ENCODE data around the gene SPOCK1. TPM values are rescaled to one million over a fixed set of nuclear protein-coding genes. Genes with fewer than 3 reads are reported as not detected.

SPOCK1 gene
- total and polyA plus RNA-seq, 8 donors, result 0.46 to 15.6 (median 9.2) TPM

DNA sequence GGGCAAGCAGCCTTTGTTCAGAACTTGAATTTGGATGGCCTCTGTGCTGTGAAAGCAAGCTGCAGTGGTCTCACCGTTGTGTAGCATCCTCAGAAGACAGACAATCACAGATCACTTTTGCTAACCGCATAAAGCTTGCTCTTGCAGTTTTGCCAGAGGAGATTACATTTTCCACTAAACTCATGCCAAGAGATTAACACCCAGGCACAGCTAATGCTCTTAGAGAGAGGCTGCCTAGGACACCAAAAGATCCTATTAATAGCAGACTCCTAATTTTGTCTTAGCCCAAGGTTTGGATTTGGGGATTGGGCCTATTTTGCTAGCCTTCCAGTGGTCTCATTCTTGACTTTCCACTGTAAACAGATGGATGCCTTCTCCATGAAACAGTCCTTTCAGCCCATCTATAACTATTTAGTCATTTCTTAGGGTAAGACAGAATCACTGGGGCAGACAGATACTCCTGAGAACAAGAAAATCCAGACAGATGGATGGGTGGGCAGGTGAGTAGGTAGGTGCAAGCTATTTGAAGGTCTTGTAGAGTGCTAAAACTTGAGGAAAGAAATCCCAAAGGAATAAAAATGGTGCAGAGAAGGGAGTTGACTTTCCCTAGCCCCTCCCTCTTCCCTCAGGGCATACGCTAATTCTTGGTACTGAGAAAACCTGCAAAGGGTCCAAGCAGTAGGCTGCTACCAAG is 506.2 kb downstream of the SPOCK1 start:
- 37 to 72% (median 54%) methylated on average over 3 of the region's 3 CpGs for WGBS, 5 donors
- TF ChIP-seq POLR2A (IDR thresholded peaks at IDR 0.05) (no peak), POLR2AphosphoS5 (IDR thresholded peaks at IDR 0.05) (no peak), EP300 (IDR thresholded peaks at IDR 0.05) (no peak)
- TF ChIP-seq, protein P1, sequence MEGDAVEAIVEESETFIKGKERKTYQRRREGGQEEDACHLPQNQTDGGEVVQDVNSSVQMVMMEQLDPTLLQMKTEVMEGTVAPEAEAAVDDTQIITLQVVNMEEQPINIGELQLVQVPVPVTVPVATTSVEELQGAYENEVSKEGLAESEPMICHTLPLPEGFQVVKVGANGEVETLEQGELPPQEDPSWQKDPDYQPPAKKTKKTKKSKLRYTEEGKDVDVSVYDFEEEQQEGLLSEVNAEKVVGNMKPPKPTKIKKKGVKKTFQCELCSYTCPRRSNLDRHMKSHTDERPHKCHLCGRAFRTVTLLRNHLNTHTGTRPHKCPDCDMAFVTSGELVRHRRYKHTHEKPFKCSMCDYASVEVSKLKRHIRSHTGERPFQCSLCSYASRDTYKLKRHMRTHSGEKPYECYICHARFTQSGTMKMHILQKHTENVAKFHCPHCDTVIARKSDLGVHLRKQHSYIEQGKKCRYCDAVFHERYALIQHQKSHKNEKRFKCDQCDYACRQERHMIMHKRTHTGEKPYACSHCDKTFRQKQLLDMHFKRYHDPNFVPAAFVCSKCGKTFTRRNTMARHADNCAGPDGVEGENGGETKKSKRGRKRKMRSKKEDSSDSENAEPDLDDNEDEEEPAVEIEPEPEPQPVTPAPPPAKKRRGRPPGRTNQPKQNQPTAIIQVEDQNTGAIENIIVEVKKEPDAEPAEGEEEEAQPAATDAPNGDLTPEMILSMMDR (IDR thresholded peaks at IDR 0.05), result no peak

DNA sequence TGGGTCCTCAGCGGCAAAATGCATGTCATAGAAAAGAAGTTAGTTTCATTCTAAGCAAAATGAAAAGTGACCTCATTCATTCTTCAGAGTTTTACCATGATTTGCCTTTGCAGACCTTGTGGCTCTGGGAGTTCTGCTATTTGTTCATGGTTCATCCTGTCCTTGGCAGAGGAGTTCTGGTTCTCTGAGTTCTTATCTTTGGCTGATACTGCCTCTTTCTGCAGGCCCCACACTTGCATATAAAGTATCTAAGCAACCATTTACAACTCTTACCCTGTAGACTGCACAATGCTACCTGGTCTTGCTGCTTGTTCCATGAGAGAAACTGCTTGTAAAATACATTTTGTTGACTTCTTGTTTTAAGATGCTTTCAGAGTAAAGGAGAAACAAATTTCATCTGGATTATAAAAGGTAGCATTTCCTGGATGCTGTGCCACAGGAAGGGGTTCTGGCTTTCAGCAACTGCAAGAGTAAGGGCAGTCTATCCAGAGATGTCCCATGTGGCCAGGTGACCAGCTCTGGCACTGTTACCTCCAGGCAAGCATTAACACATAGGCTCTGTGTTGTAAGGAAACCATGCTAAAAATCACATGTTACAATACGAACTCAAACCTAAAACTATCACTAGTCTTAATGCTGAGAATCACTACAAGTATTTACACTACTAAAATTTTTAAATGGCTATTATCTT is 513.2 kb downstream of the SPOCK1 start:
- no peaks in the 10 kb centered on the region for H3K27me3 ChIP-seq
- no peak for DNase-seq
- H3K27ac ChIP-seq, result no peak overlapping the region
- H3K4me1 ChIP-seq, result no peaks in the 10 kb centered on the region
- no peak for TF ChIP-seq POLR2AphosphoS5 (IDR thresholded peaks at IDR 0.05)
- TF ChIP-seq, protein P1 (IDR thresholded peaks at IDR 0.05), result no peak
- TF ChIP-seq EP300 (IDR thresholded peaks at IDR 0.05), result no peak
- no peak for TF ChIP-seq POLR2A (IDR thresholded peaks at IDR 0.05)
- H3K9me3 ChIP-seq, result no peaks in the 10 kb centered on the region
- no peaks in the 10 kb centered on the region for H3K36me3 ChIP-seq
- no peak overlapping the region for H3K4me3 ChIP-seq
- 84 to 87% (median 86%) methylated on average over 2 of the region's 2 CpGs for WGBS, 5 donors
- intact Hi-C loops (cut with DNase I; ENCODE audit: low total_unique reads), result no loop called here

More for the DNA sequence above, 506.2 kb downstream of the SPOCK1 start:
- Histone ChIP-seq H3K9me3 (no peaks in the 10 kb centered on the region), H3K36me3 (no peaks in the 10 kb centered on the region), H3K4me1 (no peaks in the 10 kb centered on the region), H3K27me3 (no peaks in the 10 kb centered on the region), H3K27ac (no peak overlapping the region), H3K4me3 (no peak overlapping the region)
- DNase-seq, result no peak
- intact Hi-C loops (cut with DNase I; ENCODE audit: low total_unique reads), result no loop called here

DNA sequence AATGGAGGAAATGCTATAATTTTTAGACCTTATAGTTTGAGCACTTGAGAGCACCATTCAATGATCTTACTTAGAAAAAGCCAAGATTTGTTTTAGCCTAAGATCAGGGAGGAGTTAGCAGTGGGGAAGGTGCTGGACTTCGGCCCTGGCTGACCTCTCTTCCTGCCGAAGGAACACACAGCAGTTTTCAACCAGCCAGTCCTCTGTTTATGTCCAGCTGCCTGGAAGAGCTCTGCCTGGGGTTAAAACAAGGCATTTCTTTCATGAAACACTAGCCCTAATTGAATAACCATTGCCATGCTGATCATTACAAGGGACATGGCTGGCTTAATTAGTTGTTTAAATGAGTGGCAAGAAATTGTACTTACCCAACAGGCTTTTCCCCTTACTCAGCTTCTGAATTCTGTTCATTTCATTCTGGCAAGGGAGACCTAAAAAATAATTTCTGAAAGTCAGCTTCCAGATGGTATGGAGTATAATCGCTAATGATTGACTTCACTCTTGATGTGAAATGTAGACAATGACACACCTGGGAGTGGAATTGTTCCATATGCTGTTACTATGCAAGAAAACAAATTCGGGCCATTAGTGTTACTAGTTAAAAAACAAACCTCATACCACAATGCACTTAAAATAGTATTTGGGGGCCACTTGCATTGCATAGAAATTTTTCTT is 514.2 kb downstream of the SPOCK1 start:
- Histone ChIP-seq H3K36me3 (no peaks in the 10 kb centered on the region), H3K4me3 (no peak overlapping the region), H3K4me1 (no peaks in the 10 kb centered on the region), H3K27me3 (no peaks in the 10 kb centered on the region), H3K9me3 (no peaks in the 10 kb centered on the region), H3K27ac (no peak overlapping the region)
- intact Hi-C loops (cut with DNase I; ENCODE audit: low total_unique reads), result no loop called here
- peak in 1 of 2 donors; percentile 10 for DNase-seq
- WGBS, 5 donors, result 52 to 61% (median 61%) methylated on average over 4 of the region's 4 CpGs
- TF ChIP-seq EP300 (IDR thresholded peaks at IDR 0.05) (no peak), POLR2A (IDR thresholded peaks at IDR 0.05) (no peak), POLR2AphosphoS5 (IDR thresholded peaks at IDR 0.05) (no peak)
- TF ChIP-seq, protein P1 (IDR thresholded peaks at IDR 0.05), result no peak

DNA sequence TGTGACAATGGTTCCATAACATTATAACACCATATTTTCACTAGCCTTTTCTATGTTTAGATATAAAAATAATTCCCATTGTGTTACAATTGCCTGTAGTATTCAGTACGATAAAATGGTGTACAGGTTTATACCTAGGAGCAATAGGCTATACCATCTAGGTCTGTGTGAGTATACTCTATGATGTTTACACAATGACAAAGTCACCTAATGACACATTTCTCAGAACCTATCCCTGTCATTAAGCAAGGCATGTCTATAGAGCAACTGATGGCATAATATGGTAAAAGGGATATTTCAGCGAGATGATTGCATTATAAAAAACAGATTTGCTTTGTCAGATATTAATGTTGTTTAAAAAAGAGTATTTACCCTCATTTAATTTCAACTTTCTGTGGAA is 517.2 kb downstream of the SPOCK1 start:
- no peak overlapping the region for H3K4me3 ChIP-seq
- 84 to 95% (median 91%) methylated on average over 2 of the region's 2 CpGs for WGBS, 5 donors
- H3K4me1 ChIP-seq, result no peaks in the 10 kb centered on the region
- no peak for DNase-seq
- H3K9me3 ChIP-seq, result no peaks in the 10 kb centered on the region
- H3K27ac ChIP-seq, result no peak overlapping the region
- TF ChIP-seq, protein P1 (IDR thresholded peaks at IDR 0.05), result no peak
- TF ChIP-seq POLR2A (IDR thresholded peaks at IDR 0.05) (no peak), POLR2AphosphoS5 (IDR thresholded peaks at IDR 0.05) (no peak), EP300 (IDR thresholded peaks at IDR 0.05) (no peak)
- intact Hi-C loops (cut with DNase I; ENCODE audit: low total_unique reads), result no loop called here
- no peaks in the 10 kb centered on the region for H3K27me3 ChIP-seq
- no peaks in the 10 kb centered on the region for H3K36me3 ChIP-seq

Measured in stomach (tissue), 9 donors.